ENCODE results near the gene MACC1.

GRCh38 chr7:20189852-20190251, 27.3 kb downstream of the MACC1 start:
- TF ChIP-seq CTCF (IDR thresholded peaks at IDR 0.05) = no peak
- no peak for TF ChIP-seq POLR2A (IDR thresholded peaks at IDR 0.05)

Data from vagina (tissue), 2 donors.